ENCODE data around the gene PPP6C.

PPP6C gene

GRCh38 chr9:125142560-125143376 is 46.8 kb downstream of the PPP6C start:
- peak overlapping the region; percentile 98 for H3K4me2 ChIP-seq (ENCODE audit: low read length)
- H2BK15ac ChIP-seq (replicated peaks; ENCODE audit: low read depth), result no peak overlapping the region
- H3K23ac ChIP-seq (ENCODE audit: low read length), result no peak overlapping the region
- peak overlapping the region; percentile 83 for H3K9ac ChIP-seq (ENCODE audit: low read length)
- H3K36me3 ChIP-seq (ENCODE audit: control insufficient read depth, insufficient read depth, low read length), result no peaks in the 10 kb centered on the region
- peaks cover 2% of the 10 kb centered on the region for H3K4me1 ChIP-seq (ENCODE audit: control insufficient read depth, low read depth, low read length)
- peak overlapping the region; percentile 89 for H3K18ac ChIP-seq (ENCODE audit: low read length)
- peak overlapping the region; percentile 83 for H3K4ac ChIP-seq (ENCODE audit: low read depth, low read length)
- no peak overlapping the region for H2BK120ac ChIP-seq (ENCODE audit: low read depth, low read length)
- H4K8ac ChIP-seq (ENCODE audit: low read depth, low read length), result no peak overlapping the region
- no peaks in the 10 kb centered on the region for H3K27me3 ChIP-seq (ENCODE audit: insufficient read depth, low read length, poor library complexity)
- peak overlapping the region; percentile 89 for H3K56ac ChIP-seq (ENCODE audit: low read length)
- H3K79me2 ChIP-seq (ENCODE audit: control insufficient read depth, insufficient read depth, low read length), result peaks cover 2% of the 10 kb centered on the region
- H3K4me3 ChIP-seq (ENCODE audit: low read length), result peak overlapping the region; percentile 77
- H2BK5ac ChIP-seq (ENCODE audit: low read length), result no peak overlapping the region
- no peak overlapping the region for H2AK5ac ChIP-seq (ENCODE audit: low read length)
- H3K27ac ChIP-seq (ENCODE audit: low read depth, low read length), result no peak overlapping the region
- WGBS (ENCODE audit: extremely low coverage, insufficient coverage, low lambda C conversion rate), result no CpG with 5 or more reads among the region's 54 CpGs
- DNase-seq, result peak; percentile 20
- no peaks in the 10 kb centered on the region for H3K79me1 ChIP-seq (ENCODE audit: low read length)
- H4K5ac ChIP-seq (ENCODE audit: low read length), result no peak overlapping the region

- Histone ChIP-seq H3K18ac (ENCODE audit: low read length) (no peak overlapping the region), H3K27ac (ENCODE audit: low read depth, low read length) (no peak overlapping the region), H2BK15ac (replicated peaks; ENCODE audit: low read depth) (no peak overlapping the region), H2BK120ac (ENCODE audit: low read depth, low read length) (no peak overlapping the region), H3K27me3 (ENCODE audit: insufficient read depth, low read length, poor library complexity) (no peaks in the 10 kb centered on the region), H3K9ac (ENCODE audit: low read length) (no peak overlapping the region), H3K79me2 (ENCODE audit: control insufficient read depth, insufficient read depth, low read length) (peaks cover 4% of the 10 kb centered on the region), H2BK5ac (ENCODE audit: low read length) (no peak overlapping the region), H4K5ac (ENCODE audit: low read length) (no peak overlapping the region), H3K4me3 (ENCODE audit: low read length) (no peak overlapping the region), H3K56ac (ENCODE audit: low read length) (no peak overlapping the region), H3K4me2 (ENCODE audit: low read length) (no peak overlapping the region), H4K8ac (ENCODE audit: low read depth, low read length) (no peak overlapping the region), H2AK5ac (ENCODE audit: low read length) (no peak overlapping the region), H3K4me1 (ENCODE audit: control insufficient read depth, low read depth, low read length) (peaks cover 2% of the 10 kb centered on the region), H3K79me1 (ENCODE audit: low read length) (no peaks in the 10 kb centered on the region), H3K36me3 (ENCODE audit: control insufficient read depth, insufficient read depth, low read length) (no peaks in the 10 kb centered on the region), H3K23ac (ENCODE audit: low read length) (no peak overlapping the region), H3K4ac (ENCODE audit: low read depth, low read length) (no peak overlapping the region)
- WGBS (ENCODE audit: extremely low coverage, insufficient coverage, low lambda C conversion rate), result no CpG with 5 or more reads among the region's 4 CpGs
- DNase-seq, result no peak
These were observed 47.9 kb downstream of the PPP6C start for GRCh38 chr9:125141751-125142150.

GRCh38 chr9:125141251-125141650 is 48.4 kb downstream of the PPP6C start:
- H4K8ac ChIP-seq (ENCODE audit: low read depth, low read length), result no peak overlapping the region
- peaks cover 4% of the 10 kb centered on the region for H3K79me2 ChIP-seq (ENCODE audit: control insufficient read depth, insufficient read depth, low read length)
- no peak overlapping the region for H2BK15ac ChIP-seq (replicated peaks; ENCODE audit: low read depth)
- no peak overlapping the region for H3K18ac ChIP-seq (ENCODE audit: low read length)
- no peak for DNase-seq
- H3K36me3 ChIP-seq (ENCODE audit: control insufficient read depth, insufficient read depth, low read length), result no peaks in the 10 kb centered on the region
- H3K23ac ChIP-seq (ENCODE audit: low read length), result no peak overlapping the region
- WGBS (ENCODE audit: extremely low coverage, insufficient coverage, low lambda C conversion rate), result no CpG with 5 or more reads among the region's 3 CpGs
- peaks cover 2% of the 10 kb centered on the region for H3K4me1 ChIP-seq (ENCODE audit: control insufficient read depth, low read depth, low read length)
- H3K4me3 ChIP-seq (ENCODE audit: low read length), result no peak overlapping the region
- no peak overlapping the region for H2BK5ac ChIP-seq (ENCODE audit: low read length)
- no peak overlapping the region for H4K5ac ChIP-seq (ENCODE audit: low read length)
- H3K4me2 ChIP-seq (ENCODE audit: low read length), result no peak overlapping the region
- no peak overlapping the region for H3K9ac ChIP-seq (ENCODE audit: low read length)
- no peak overlapping the region for H2AK5ac ChIP-seq (ENCODE audit: low read length)
- H3K79me1 ChIP-seq (ENCODE audit: low read length), result no peaks in the 10 kb centered on the region
- H2BK120ac ChIP-seq (ENCODE audit: low read depth, low read length), result no peak overlapping the region
- H3K27ac ChIP-seq (ENCODE audit: low read depth, low read length), result no peak overlapping the region
- H3K56ac ChIP-seq (ENCODE audit: low read length), result no peak overlapping the region
- no peaks in the 10 kb centered on the region for H3K27me3 ChIP-seq (ENCODE audit: insufficient read depth, low read length, poor library complexity)
- H3K4ac ChIP-seq (ENCODE audit: low read depth, low read length), result no peak overlapping the region

GRCh38 chr9:125140576-125140975 is 49.0 kb downstream of the PPP6C start:
- Histone ChIP-seq H3K9ac (ENCODE audit: low read length) (no peak overlapping the region), H4K8ac (ENCODE audit: low read depth, low read length) (no peak overlapping the region), H3K18ac (ENCODE audit: low read length) (no peak overlapping the region), H2AK5ac (ENCODE audit: low read length) (no peak overlapping the region), H3K36me3 (ENCODE audit: control insufficient read depth, insufficient read depth, low read length) (no peaks in the 10 kb centered on the region), H2BK120ac (ENCODE audit: low read depth, low read length) (no peak overlapping the region), H3K4me2 (ENCODE audit: low read length) (no peak overlapping the region), H3K4ac (ENCODE audit: low read depth, low read length) (no peak overlapping the region), H3K79me1 (ENCODE audit: low read length) (no peaks in the 10 kb centered on the region), H3K23ac (ENCODE audit: low read length) (no peak overlapping the region), H3K4me1 (ENCODE audit: control insufficient read depth, low read depth, low read length) (peaks cover 2% of the 10 kb centered on the region), H3K4me3 (ENCODE audit: low read length) (no peak overlapping the region), H3K27ac (ENCODE audit: low read depth, low read length) (no peak overlapping the region), H3K79me2 (ENCODE audit: control insufficient read depth, insufficient read depth, low read length) (peaks cover 4% of the 10 kb centered on the region), H2BK5ac (ENCODE audit: low read length) (no peak overlapping the region), H3K27me3 (ENCODE audit: insufficient read depth, low read length, poor library complexity) (no peaks in the 10 kb centered on the region), H3K56ac (ENCODE audit: low read length) (no peak overlapping the region), H4K5ac (ENCODE audit: low read length) (no peak overlapping the region), H2BK15ac (replicated peaks; ENCODE audit: low read depth) (no peak overlapping the region)
- WGBS (ENCODE audit: extremely low coverage, insufficient coverage, low lambda C conversion rate), result no CpG with 5 or more reads among the region's 1 CpG
- DNase-seq, result no peak

GRCh38 chr9:125137200-125137599 is 52.4 kb downstream of the PPP6C start:
- no peak overlapping the region for H4K5ac ChIP-seq (ENCODE audit: low read length)

GRCh38 chr9:125134976-125135375 is 54.6 kb downstream of the PPP6C start:
- H3K9ac ChIP-seq (ENCODE audit: low read length), result no peak overlapping the region
- no peaks in the 10 kb centered on the region for H3K4me1 ChIP-seq (ENCODE audit: control insufficient read depth, low read depth, low read length)
- H3K4ac ChIP-seq (ENCODE audit: low read depth, low read length), result no peak overlapping the region
- H2BK5ac ChIP-seq (ENCODE audit: low read length), result no peak overlapping the region
- H3K79me2 ChIP-seq (ENCODE audit: control insufficient read depth, insufficient read depth, low read length), result peaks cover 6% of the 10 kb centered on the region
- no peak overlapping the region for H3K18ac ChIP-seq (ENCODE audit: low read length)
- H3K4me2 ChIP-seq (ENCODE audit: low read length), result no peak overlapping the region
- H3K23ac ChIP-seq (ENCODE audit: low read length), result no peak overlapping the region
- no peak for DNase-seq
- no peak overlapping the region for H3K56ac ChIP-seq (ENCODE audit: low read length)
- H4K8ac ChIP-seq (ENCODE audit: low read depth, low read length), result no peak overlapping the region
- no peak overlapping the region for H2BK120ac ChIP-seq (ENCODE audit: low read depth, low read length)
- no peaks in the 10 kb centered on the region for H3K27me3 ChIP-seq (ENCODE audit: insufficient read depth, low read length, poor library complexity)
- no peak overlapping the region for H4K5ac ChIP-seq (ENCODE audit: low read length)
- H3K79me1 ChIP-seq (ENCODE audit: low read length), result peaks cover 1% of the 10 kb centered on the region
- no peak overlapping the region for H3K27ac ChIP-seq (ENCODE audit: low read depth, low read length)
- H2AK5ac ChIP-seq (ENCODE audit: low read length), result no peak overlapping the region
- no peaks in the 10 kb centered on the region for H3K36me3 ChIP-seq (ENCODE audit: control insufficient read depth, insufficient read depth, low read length)
- H2BK15ac ChIP-seq (replicated peaks; ENCODE audit: low read depth), result no peak overlapping the region
- no peak overlapping the region for H3K4me3 ChIP-seq (ENCODE audit: low read length)

More at GRCh38 chr9:125137200-125137599, 52.4 kb downstream of the PPP6C start:
- Histone ChIP-seq H3K27me3 (ENCODE audit: insufficient read depth, low read length, poor library complexity) (no peaks in the 10 kb centered on the region), H2AK5ac (ENCODE audit: low read length) (no peak overlapping the region), H3K27ac (ENCODE audit: low read depth, low read length) (no peak overlapping the region), H3K4me2 (ENCODE audit: low read length) (no peak overlapping the region), H3K36me3 (ENCODE audit: control insufficient read depth, insufficient read depth, low read length) (no peaks in the 10 kb centered on the region), H3K4me3 (ENCODE audit: low read length) (no peak overlapping the region), H3K18ac (ENCODE audit: low read length) (no peak overlapping the region), H3K23ac (ENCODE audit: low read length) (no peak overlapping the region), H3K4ac (ENCODE audit: low read depth, low read length) (no peak overlapping the region), H4K8ac (ENCODE audit: low read depth, low read length) (no peak overlapping the region), H2BK120ac (ENCODE audit: low read depth, low read length) (no peak overlapping the region), H3K9ac (ENCODE audit: low read length) (no peak overlapping the region), H3K56ac (ENCODE audit: low read length) (no peak overlapping the region), H2BK5ac (ENCODE audit: low read length) (no peak overlapping the region), H3K79me1 (ENCODE audit: low read length) (peaks cover 1% of the 10 kb centered on the region), H2BK15ac (replicated peaks; ENCODE audit: low read depth) (no peak overlapping the region), H3K79me2 (ENCODE audit: control insufficient read depth, insufficient read depth, low read length) (peaks cover 6% of the 10 kb centered on the region), H3K4me1 (ENCODE audit: control insufficient read depth, low read depth, low read length) (no peaks in the 10 kb centered on the region)
- DNase-seq, result no peak
- WGBS (ENCODE audit: extremely low coverage, insufficient coverage, low lambda C conversion rate), result no CpG with 5 or more reads among the region's 4 CpGs
